Spleen (tissue), 7 donors: Measurements from ENCODE around the gene C11orf65.

Experiments
- POLR2AphosphoS5 ChIP-seq, 3 donors: sonication (generic); formaldehyde crosslinking; IDR thresholded peaks; one replicate each; pipeline ENCODE4 v1.5.1; 2017; ENCODE audit warnings: antibody characterized with exemption in 3 of 3
- TF ChIP-seq, protein P1 (sequence below), 11 experiments: fragments of 200-600 bp in 7 of 11; fragments of 450-650 bp in 4 of 11; sonication (generic) in 4 of 11; IDR thresholded peaks in 8 of 11; conservative IDR thresholded peaks in 3 of 11; 1 replicate in 7 of 11; 2 replicates in 4 of 11; pipeline versions ENCODE4 v1.4.0 to v1.8.0; 2016 to 2021; ENCODE audit warnings: antibody characterized with exemption in 11 of 11, inconsistent platforms in 4 of 11, mild to moderate bottlenecking in 1 of 11
- donor health status: DM: no; HTN: no; CAD: no; lungs with moderate emphysema.
- donor health status: DM: no; HTN: no; CAD: no.
- donor health status: DM: no; HTN: no; CAD: no.

GRCh38 chr11:108495326-108495725, 28.0 kb upstream of the C11orf65 start:
- no peak for TF ChIP-seq POLR2AphosphoS5 (IDR thresholded peaks at IDR 0.05)
- TF ChIP-seq, protein P1, sequence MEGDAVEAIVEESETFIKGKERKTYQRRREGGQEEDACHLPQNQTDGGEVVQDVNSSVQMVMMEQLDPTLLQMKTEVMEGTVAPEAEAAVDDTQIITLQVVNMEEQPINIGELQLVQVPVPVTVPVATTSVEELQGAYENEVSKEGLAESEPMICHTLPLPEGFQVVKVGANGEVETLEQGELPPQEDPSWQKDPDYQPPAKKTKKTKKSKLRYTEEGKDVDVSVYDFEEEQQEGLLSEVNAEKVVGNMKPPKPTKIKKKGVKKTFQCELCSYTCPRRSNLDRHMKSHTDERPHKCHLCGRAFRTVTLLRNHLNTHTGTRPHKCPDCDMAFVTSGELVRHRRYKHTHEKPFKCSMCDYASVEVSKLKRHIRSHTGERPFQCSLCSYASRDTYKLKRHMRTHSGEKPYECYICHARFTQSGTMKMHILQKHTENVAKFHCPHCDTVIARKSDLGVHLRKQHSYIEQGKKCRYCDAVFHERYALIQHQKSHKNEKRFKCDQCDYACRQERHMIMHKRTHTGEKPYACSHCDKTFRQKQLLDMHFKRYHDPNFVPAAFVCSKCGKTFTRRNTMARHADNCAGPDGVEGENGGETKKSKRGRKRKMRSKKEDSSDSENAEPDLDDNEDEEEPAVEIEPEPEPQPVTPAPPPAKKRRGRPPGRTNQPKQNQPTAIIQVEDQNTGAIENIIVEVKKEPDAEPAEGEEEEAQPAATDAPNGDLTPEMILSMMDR (IDR thresholded peaks at IDR 0.05 in 8 of 11, conservative IDR thresholded peaks at IDR 0.05 in 3 of 11) = no peak
